Stimulated activated CD4-positive, alpha-beta T cell treated with anti-CD3 and anti-CD28 coated beads, Interleukin-15, amount 100 ng/mL, for 1 hour (primary cell): ENCODE data around the gene NF2.

Source experiments
- DNase-seq, 2 donors: peaks; one replicate each; pipeline ENCODE4 v3.0.0-alpha.2; 2020; ENCODE audit warnings: low read depth in 1 of 2, low spot score in 1 of 2

The NF2 gene

GRCh38 chr22:29718949-29719898 lies 115.8 kb downstream of the NF2 start:
- DNase-seq: no peak

- DNase-seq: no peak
These were observed 116.6 kb downstream of the NF2 start, which contains the start of gene CABP7 for GRCh38 chr22:29719899-29720645. Gene CABP7 (plus strand): TSS chr22:29720003. CDS start chr22:29720425, 422 bp downstream.

GRCh38 chr22:29720811-29721323 lies 117.4 kb downstream of the NF2 start:
- DNase-seq: no peak

- no peak for DNase-seq
These were observed 118.7 kb downstream of the NF2 start for GRCh38 chr22:29722151-29722550.

GRCh38 chr22:29722587-29722986 lies 119.2 kb downstream of the NF2 start:
- DNase-seq: no peak

- no peak for DNase-seq
These were observed 120.3 kb downstream of the NF2 start for GRCh38 chr22:29723766-29724165.

GRCh38 chr22:29724843-29725242 lies 121.4 kb downstream of the NF2 start:
- no peak for DNase-seq

- DNase-seq: no peak
These were observed 122.7 kb downstream of the NF2 start for GRCh38 chr22:29726106-29726505.

GRCh38 chr22:29726512-29727130 lies 123.2 kb downstream of the NF2 start:
- no peak for DNase-seq

GRCh38 chr22:29727131-29727523 lies 123.7 kb downstream of the NF2 start:
- no peak for DNase-seq

- DNase-seq: no peak
These were observed 125.7 kb downstream of the NF2 start for GRCh38 chr22:29729161-29729560.

GRCh38 chr22:29731058-29731850 lies 127.8 kb downstream of the NF2 start:
- no peak for DNase-seq

- DNase-seq: no peak
These were observed 129.4 kb downstream of the NF2 start for GRCh38 chr22:29732883-29733282.

GRCh38 chr22:29733362-29734201 lies 130.1 kb downstream of the NF2 start:
- DNase-seq: no peak

- DNase-seq: no peak
These were observed 131.0 kb downstream of the NF2 start for GRCh38 chr22:29734406-29734805.

- no peak for DNase-seq
These were observed 131.4 kb downstream of the NF2 start for GRCh38 chr22:29734838-29735237.

- DNase-seq: no peak
These were observed 132.0 kb downstream of the NF2 start for GRCh38 chr22:29735416-29735815.

GRCh38 chr22:29737251-29738117 lies 134.1 kb downstream of the NF2 start:
- DNase-seq: no peak
